Fibroblast of lung (primary cell): ENCODE measurements around the gene NTSR2.

Experiments
- EZH2 ChIP-seq: IDR thresholded peaks from 2 replicates; pipeline ENCODE4 v1.5.1; 2012; ENCODE audit warnings: low read length, control low read depth, mild to moderate bottlenecking; ENCODE audit errors: missing control alignments
- TF ChIP-seq, protein P1 (sequence below), 2 donors: IDR thresholded peaks in 1 of 2; conservative IDR thresholded peaks in 1 of 2; 1 replicate in 1 of 2; 2 replicates in 1 of 2; pipeline ENCODE4 v1.5.1; 2011 to 2012; ENCODE audit warnings: low read length in 2 of 2, control low read depth in 1 of 2, inconsistent platforms in 1 of 2, low read depth in 1 of 2, mild to moderate bottlenecking in 1 of 2

DNA sequence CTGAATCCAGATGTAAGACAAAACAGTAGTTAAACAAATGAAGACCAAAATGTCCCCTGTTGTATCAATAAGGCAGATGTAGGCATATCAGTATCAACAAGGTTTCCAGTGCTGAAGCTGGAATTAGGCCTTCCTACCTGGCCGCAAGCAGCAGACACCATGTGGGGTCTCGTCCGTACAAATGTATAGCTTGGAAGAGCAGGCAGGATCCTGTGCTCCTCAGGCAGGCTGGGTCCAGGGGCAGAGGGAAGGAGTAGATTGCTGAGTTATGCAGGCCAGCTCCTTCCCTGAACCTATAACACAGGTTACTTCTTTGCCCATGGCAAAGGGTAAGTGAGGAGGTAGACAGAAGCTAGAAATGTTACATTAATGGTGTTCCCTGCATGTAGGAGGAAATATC is 23.5 kb downstream of the NTSR2 start:
- TF ChIP-seq, protein P1, sequence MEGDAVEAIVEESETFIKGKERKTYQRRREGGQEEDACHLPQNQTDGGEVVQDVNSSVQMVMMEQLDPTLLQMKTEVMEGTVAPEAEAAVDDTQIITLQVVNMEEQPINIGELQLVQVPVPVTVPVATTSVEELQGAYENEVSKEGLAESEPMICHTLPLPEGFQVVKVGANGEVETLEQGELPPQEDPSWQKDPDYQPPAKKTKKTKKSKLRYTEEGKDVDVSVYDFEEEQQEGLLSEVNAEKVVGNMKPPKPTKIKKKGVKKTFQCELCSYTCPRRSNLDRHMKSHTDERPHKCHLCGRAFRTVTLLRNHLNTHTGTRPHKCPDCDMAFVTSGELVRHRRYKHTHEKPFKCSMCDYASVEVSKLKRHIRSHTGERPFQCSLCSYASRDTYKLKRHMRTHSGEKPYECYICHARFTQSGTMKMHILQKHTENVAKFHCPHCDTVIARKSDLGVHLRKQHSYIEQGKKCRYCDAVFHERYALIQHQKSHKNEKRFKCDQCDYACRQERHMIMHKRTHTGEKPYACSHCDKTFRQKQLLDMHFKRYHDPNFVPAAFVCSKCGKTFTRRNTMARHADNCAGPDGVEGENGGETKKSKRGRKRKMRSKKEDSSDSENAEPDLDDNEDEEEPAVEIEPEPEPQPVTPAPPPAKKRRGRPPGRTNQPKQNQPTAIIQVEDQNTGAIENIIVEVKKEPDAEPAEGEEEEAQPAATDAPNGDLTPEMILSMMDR (conservative IDR thresholded peaks at IDR 0.05 in 1 of 2, IDR thresholded peaks at IDR 0.05 in 1 of 2; ENCODE audit: low read depth in 1 of 2, low read length in 2 of 2): no peak
- TF ChIP-seq EZH2: no peak
